HG03469 (cell line): ENCODE results near the gene BCKDHB.
"Not testable (repeated sequence)": the region's sequence is repeated elsewhere in the genome, so short reads cannot be mapped to it uniquely, and the experiment has no call there.

Experiments used
- ATAC-seq: cut with Tn5 transposase; IDR thresholded peaks from one replicate; pipeline ENCODE4 v1.9.1; 2021; ENCODE audit warnings: mild to moderate bottlenecking, moderate library complexity, moderate number of reproducible peaks; ENCODE audit not compliant: unreplicated experiment

BCKDHB gene

GRCh38 chr6:80203283-80203682, 96.8 kb downstream of the BCKDHB start:
- no peak for ATAC-seq

DNA sequence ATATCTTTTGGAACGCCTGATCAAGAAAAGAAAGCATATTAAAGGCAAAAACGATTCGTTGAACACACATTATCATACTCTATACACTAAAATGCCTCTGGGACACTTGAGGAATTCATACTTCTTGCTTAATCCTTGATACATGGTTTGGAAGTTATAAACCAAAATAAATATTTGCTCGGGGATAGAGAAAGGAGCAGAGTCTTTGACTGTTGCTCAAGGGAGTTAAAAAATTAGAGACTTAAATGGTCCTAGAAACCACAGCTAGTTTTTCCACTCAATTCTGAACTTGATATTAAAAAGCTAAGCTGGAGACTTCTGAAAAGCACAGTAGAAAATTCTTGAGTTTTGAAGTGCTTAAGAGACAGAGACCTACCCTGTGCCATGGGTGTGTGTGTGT, 98.9 kb downstream of the BCKDHB start:
- no peak for ATAC-seq

- no peak for ATAC-seq
Measured at GRCh38 chr6:80206758-80207157, 100.3 kb downstream of the BCKDHB start.

DNA sequence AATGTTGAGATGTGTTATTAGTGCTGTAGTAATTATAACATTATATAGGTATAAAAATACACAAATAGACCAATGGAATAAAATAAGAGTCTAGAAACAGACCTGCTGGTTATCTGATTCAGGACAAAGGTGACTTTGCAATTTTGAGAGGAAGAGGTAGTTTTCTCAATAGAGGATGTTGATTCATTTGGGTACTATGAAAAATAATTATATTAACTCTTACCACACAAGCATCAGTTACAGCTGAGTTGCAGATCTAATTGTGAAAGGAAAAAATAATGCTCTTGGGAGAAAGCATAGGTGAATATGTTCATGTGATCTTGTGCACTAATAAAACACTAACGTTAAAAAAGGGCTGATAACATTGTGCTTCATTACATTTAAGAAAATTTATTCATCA, 103.0 kb downstream of the BCKDHB start:
- ATAC-seq: peak; percentile 43

DNA sequence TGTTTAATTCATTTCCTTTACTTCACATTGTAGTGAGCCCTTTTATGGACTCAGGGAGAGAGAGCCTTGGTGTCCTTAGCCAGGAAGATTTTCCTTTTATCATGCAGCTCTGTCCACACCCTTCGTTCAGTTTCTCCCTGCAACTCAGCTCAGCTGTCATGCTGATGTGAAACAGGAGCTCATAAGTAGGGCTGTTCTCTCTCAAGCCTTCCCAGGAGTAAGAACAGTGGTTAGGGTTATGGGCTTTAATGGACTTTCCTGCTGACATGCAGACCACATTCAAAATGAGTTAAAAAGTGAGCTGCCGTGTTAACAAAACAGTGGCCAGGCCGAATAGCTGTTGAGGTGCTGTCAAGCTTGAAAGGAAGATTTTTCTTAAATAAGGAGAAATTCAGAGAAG, 104.1 kb downstream of the BCKDHB start:
- ATAC-seq: no peak

DNA sequence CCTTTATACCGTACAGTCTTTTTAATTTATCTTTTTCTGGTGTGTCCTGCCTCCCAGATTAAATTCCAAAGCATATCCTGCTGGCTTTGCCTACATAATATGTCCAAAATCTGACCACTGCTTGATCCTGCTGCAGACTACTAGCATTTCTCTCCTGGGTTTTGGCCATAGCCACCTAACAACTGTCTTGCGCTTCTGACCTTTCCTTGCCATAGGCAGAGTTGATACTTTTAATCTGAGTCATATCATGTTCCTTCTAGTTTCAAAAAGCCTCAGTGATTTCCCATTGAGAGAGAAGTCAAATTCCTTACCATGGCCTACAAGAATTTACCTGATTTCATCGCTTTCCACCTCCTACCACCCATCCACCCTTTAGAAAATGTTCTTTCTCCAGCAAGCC, 104.8 kb downstream of the BCKDHB start:
- ATAC-seq: no peak

- not testable (repeated sequence) for ATAC-seq
Measured at GRCh38 chr6:80211890-80212289, 105.4 kb downstream of the BCKDHB start.

GRCh38 chr6:80214436-80215022, 108.1 kb downstream of the BCKDHB start:
- ATAC-seq: peak; percentile 93

GRCh38 chr6:80215063-80215462, 108.6 kb downstream of the BCKDHB start:
- ATAC-seq: no peak

DNA sequence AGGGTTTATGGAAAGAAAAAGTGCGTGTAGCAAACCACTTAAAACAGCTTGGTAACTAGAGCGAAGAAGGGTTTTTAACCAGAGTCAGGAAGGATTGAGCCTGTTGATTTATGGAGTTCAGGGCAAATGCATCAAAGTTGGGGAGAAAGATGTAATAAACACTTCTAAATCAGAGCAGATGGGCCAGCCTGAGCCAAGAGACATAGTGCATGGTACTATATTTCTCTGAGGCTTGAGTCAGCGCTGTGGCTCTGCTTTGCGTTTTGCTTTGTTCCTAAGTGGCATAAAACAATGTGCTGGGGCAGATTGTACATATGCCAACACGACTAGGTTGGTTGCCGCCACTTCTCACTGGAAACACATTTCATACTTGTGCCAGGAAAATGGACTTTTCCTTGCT, 111.3 kb downstream of the BCKDHB start:
- no peak for ATAC-seq

GRCh38 chr6:80223743-80224212, 117.3 kb downstream of the BCKDHB start:
- no peak for ATAC-seq

DNA sequence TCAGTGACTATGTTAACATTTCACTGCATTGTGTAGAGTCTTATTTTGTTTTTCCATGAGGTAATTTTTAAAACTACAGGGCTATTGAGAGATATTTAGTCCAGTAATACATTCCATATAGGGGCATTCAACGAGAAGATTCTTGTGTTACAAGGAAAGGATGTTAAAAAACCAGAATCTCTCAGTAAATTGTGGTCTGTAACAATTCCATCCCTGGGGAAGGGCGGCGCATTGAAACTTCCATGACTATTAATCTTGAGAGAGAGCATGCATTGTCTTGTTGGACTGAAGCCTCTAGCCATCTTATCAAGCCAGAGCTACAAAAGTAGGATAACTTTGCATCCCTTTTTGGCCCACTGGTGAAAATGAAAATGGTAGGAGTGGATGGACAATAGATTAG, 119.7 kb downstream of the BCKDHB start:
- no peak for ATAC-seq

GRCh38 chr6:80226699-80227098, 120.2 kb downstream of the BCKDHB start:
- no peak for ATAC-seq

DNA sequence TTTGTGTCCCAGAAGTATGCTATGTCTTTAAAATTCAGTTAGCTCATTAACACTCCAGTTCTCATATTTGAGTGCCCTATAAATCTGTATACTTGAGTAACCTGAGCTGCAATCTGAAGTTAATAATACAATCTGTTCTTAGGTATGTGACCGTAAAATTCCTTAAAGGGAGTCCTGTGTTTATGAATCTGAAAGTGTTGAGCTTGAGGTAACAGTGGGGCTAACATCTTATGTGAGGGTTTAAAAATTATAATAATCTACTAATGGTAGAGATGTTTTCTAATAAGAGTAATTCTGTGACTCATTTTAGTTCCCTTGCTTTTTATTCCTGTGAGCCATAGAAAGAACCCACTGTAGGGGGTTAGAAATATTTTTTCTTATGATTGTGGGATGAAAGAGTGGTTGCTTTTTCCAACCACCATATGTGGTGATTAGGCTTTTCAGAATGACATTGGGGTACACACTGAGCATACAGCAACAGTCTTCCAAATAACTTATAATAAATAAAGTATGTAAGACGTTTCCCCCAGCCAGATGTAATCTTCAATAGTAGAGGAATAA, 121.2 kb downstream of the BCKDHB start:
- no peak for ATAC-seq

DNA sequence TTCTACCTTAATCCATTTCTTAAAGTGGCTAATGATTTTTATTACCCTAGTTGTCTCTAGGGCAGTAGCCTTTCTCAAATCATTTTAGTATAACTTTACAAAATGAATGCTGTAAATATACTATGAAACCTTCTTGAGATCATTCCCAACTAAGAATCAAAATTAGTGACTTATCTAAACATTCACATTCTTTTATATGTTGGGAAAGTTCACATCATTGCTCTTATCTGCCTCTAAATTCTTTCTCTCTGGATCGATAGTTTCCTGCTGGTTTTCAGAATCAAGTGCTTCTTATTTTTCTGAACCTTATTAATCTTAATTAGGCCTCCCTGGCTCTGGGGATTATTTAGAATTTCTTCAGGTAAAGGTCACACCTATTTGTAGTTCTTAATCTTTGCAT, 126.8 kb downstream of the BCKDHB start:
- ATAC-seq: no peak

GRCh38 chr6:80233958-80234357, 127.5 kb downstream of the BCKDHB start:
- ATAC-seq: no peak

- ATAC-seq: no peak
Measured at GRCh38 chr6:80234401-80234800, 127.9 kb downstream of the BCKDHB start.

DNA sequence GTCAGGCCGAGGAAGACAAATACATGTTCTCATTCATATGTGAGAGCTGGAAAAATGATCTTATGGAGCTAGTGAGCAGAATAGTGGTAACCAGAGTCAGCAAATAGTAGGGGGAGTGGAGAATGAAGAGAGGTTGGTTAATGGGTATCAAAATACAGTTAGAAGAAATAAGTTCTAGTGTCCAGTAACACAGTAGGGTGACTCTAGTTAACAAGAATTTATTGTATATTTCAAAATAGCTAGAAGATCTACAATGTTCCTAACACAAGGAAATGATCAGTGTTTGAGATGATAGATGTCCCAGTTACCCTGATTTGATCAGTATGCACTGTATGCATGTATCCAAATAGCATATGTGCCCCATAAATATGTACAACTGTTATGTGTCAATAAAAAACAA, 128.4 kb downstream of the BCKDHB start:
- no peak for ATAC-seq

- ATAC-seq: no peak
Measured at GRCh38 chr6:80235647-80236046, 129.2 kb downstream of the BCKDHB start.

DNA sequence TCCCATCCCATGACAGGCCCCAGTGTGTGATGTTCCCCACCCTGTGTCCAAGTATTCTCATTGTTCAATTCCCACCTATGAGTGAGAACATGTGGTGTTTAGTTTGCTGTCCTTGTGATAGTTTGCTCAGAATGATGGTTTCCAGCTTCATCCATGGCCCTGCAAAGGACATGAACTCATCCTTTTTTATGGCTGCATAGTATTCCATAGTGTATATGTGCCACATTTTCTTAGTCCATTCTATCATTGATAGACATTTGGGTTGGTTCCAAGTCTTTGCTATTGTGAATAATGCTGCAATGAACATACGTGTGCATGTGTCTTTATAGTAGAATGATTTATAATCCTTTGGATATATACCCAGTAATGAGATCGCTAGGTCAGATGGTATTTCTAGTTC, 132.3 kb downstream of the BCKDHB start:
- ATAC-seq: not testable (repeated sequence)

- no peak for ATAC-seq
Measured at GRCh38 chr6:80245043-80245442, 138.6 kb downstream of the BCKDHB start.

DNA sequence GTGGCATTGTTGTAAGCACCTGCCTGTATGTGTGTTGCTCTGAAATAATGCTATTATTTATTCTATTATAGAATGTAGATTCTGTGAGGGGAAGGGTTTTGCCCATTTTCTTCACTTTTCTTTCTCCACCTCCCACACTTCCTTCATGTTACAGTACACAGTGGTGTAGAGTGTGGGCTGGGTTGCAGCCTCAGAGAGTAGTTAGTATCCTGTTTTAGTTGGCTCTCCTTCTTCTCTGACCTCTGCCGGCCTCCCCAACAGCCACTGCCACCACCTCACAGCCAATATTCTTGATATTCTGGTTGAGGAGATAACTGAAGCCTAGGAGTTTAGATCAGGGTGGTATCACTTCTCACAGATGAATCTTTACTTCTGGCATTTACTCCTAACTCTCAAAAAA, 143.4 kb downstream of the BCKDHB start:
- no peak for ATAC-seq

DNA sequence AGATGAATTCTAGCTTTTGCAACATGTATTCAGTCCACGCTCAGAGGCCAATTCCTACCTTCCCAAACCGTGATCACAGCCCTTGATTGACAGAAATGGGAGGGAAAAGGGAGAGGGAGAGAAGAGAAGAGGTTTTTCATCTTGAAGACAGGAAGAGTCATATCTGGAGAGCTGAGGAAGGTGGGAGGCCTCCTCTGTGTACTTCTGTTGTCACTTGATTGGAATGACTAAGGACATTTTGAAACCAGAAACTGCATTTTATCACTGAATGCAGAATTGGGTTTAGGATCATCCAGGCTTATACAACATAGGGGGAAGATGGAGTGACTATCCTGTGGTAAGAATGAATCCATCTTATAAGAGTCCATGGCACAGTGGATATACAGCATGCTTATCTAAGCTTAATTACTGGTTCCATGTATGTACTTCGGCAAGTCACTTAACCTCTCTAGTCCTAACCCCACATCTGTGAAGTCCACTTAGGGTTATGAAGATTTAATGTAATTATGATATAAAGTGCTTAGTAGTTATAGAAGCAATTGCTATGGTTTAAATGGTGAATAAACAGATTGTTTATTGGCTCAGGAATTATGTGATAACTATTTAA, 144.0 kb downstream of the BCKDHB start:
- ATAC-seq: no peak
